Measurements from ENCODE around the gene PPP1R7.

DNA sequence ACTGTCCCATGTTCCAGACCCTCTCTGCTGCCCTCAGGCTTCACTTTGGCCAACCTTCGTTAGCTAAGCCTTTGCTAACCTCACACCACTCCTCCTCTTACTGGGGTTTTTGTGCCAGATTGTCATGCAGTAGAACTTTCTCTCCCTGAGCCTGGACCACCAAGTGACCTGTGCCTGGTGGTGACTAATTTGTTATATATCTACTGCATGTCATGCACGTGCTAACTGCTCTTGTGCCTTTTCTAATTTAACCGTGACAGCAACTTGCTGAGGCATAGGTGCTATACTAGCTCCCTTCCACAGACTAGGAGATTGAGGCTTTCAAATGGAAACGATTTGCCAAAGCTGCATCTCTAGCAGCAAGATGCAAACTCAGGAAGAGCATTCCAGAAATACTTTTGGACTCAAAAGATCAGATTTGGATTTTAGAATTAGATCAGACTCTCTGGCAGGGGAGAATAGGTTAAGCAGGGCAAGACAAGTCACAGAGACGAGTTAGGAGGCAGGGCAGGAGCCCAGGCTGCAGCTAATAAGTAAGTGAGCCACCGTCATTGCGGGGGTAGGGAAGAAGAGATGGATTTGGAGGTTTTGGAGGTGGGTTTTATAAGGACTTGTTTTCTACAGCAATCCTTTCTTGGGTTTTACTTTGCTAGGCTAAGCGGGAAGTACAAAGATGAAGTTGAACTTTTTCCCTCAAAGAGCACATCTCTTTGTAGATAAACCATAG is 1.8 kb downstream of the PPP1R7 start:
- TF ChIP-seq POLR2AphosphoS5 (IDR thresholded peaks at IDR 0.05) (no peak), CTCF (IDR thresholded peaks at IDR 0.05) (no peak)
